HG03064 (cell line): ENCODE data around the gene IL1RN.

Experiments used
- ATAC-seq: cut with Tn5 transposase; IDR thresholded peaks from one replicate; pipeline ENCODE4 v1.9.1; 2021; ENCODE audit warnings: low read depth; ENCODE audit not compliant: unreplicated experiment

The IL1RN gene

DNA sequence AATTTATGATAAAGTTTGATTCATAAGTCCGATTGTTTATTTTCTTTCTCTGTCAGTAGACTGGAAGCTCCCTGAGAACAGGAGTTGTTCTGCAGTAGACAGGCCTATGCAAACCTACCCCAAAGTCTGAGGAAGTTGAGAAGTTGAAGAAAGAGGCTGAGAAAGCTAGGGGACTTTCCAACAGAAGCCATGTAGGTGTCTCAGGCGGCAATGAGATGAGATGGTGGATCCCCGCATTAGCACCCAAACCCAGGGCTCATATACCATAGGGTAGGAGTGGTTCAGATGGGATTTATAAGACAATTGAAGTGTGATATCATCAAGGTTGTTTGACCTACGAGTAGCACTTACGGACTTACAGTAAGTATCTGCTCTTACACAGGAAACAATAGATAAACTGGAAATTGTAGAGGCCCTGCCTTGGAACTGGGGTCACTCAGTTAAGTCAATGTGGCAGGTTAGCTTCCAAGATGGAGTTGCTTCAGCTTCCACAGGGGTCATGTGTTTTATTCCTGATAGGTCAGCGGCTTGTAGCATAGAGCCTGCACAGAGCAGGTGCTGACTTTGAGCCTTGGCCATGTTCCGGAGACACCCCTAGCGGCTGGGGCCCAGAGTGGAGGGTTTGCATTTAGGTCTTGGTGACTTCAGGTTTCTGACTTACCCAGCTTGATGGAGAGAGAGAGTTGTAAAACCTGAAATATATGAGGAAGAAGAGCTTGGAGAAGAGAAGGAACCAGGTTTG, 44.1 kb downstream of the IL1RN start:
- ATAC-seq, result no peak

DNA sequence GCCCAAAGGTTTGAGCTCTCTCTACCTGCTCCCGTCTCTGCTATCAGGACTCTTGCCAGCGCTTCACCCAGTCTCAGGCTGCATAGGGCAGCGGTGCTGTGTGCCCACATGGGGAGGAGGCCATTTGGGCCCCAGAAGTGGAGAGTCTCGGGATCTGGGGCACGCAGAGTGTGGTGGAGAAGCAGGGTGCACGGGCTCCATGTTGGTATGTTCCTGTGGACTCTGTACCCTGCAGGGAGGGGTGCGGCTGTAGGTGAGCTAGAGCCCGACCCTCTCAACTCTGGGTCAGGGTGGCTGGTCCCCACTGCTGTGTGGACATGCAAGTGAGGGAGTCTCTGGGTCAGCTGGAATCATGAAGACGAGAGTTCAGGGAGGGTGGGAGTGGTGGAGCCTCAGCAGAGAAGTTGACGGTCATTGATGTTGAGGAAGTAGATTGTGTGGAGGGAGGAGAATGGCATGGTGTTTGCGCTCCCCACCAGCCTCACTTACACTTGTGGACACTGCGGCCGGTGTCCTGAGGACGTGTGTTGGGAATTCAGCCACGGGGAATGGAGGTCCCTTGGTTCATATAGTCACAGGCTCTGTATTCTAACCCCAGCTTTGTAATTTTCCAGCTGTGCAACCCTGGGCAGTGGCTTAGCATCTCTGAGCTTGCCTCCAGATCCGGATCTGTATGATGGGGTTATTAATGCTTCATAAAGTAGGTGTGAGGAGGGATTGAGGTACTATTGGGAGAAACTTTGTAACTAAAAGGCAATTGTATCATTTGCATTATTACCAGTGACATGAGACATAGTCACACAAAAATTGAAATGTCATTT, 45.5 kb downstream of the IL1RN start:
- no peak for ATAC-seq

DNA sequence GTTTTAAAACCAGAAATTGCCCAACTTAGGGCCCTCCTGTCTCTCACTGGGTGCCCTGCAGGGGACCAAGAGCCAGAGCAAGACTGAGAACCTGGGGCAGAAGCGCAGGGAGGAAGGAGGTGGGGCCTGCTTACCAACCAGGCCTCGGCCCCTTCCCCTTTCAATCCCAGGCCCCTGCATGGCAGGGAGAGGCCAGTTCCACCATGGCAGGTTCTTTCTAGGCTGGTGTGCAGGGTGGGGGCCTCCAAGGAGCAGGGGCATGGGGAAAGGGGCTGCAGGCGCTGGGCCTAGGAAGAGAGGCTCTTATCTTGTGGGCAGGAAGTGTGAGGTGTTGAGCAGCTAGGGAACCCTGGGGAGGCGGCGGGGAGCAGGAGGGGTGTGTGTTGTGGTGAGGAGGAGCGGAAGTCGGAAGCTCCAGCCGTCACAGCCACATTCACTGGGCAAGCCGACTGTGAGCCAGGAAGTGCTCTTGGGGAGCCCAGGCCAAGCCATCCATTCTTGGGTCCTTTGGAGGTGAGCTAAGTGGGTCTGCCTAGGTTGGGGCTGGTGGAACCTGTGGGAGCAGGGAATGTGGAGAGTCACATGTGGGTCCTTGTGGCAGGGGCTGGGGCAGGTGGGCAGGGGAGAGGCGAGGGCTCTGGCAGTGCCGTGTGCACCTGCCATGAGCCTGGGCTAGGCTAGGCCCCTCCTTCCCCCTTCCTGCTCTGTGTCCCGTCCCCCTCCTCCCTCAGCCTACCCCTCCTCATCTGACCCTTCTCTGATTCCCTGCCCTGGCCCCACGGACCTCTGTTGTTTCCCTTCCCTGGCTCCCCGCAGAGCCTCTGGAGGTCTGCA, 46.4 kb downstream of the IL1RN start, which contains the start of gene PSD4:
Gene PSD4 (plus strand): TSS at position 430 of the 834 bp plus-strand sequence. CDS start 8,486 bp downstream, outside the sequence.
- peak; percentile 85 for ATAC-seq

DNA sequence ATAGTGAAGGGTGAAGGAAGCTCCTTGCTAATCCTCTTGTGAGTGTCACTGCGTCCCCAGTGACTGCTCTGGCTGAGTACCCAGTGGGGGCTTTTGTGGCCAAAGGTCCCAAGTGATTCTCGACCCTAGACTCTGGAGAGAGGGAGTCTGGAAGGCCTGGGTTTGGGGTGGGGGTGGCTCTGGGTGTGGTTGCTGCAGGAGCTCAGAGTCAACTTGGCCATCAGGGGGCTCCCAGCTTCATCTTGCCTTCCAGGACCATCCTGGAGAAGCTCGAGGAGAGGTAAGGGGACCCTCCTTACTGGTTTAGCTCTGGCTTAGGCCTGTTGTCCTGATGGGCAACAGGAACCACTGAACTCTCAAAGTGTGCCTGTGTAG, 47.0 kb downstream of the IL1RN start:
- no peak for ATAC-seq

DNA sequence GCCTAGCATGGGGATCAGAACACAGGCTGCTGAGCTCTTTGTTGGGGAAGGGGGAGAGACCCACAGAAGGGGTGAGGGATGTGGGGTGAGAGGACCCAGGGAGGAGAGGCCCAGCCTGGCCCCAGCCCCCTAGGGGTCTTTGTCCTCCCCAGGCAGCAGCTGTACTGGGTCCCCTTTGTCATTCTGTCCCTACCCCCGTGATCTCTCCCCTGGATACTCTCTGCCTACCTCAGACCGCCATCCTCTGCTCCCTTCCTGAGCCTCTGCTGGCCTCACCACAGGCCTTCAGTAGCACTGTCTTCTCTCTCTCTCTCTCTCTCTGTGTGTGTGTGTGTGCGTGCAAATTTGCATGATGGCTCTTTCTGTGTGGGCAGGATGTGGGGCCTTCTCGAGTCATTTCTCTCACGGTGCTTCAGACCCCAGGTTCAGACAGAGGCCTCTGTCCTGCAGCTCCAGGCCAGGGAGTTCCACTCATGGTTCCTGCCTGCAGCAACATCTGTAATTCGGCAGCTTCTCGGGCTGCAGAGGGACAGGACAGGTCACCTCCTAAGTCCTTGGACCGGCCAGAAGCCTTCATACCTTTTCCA, 47.7 kb downstream of the IL1RN start:
- ATAC-seq, result peak; percentile 53

DNA sequence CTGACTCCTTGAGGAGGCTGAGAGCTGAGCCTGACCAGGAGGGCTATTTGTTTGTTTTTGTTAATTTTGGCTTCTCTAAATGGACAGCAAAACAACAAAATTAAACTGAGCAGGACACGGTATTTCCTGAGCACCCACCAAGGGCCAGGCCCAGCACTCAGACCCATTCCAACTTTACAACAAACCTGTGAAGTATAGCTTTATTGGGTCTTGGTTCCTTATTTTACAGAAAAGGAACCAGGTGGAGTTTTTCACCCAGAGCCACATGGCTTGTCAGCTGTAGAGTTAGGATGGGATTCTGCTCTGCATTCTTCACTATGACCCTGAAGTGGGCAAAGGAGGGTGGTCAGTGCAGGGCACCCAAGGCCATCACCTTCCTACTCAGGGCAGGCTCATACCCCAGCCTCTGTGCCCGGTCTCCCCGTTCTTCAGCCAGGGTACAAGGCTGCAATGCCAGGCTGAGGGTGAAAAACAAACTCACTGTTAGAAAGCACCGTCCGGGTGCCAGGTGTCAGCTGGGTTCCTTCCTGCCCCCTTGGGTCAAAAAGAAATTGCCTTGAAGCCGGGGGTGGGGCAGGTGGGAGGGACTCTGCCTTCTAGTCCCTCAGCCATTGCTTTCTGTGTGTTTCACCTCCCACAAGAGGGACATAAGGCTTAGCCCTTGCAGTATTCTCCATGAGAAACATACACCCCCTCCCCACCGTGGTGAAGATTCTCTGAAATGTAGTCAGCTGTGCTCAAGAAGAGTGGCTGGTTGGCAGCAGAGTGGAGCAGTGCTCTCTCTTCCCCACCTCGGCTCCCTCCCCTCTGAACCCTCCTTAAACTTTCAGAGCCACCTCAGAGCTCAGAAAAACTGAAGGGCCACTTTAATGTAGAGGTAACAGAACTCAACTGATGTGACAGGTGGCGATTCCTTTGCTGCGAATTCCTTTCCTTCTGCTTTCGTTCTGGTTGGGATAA, 48.6 kb downstream of the IL1RN start:
- no peak for ATAC-seq

DNA sequence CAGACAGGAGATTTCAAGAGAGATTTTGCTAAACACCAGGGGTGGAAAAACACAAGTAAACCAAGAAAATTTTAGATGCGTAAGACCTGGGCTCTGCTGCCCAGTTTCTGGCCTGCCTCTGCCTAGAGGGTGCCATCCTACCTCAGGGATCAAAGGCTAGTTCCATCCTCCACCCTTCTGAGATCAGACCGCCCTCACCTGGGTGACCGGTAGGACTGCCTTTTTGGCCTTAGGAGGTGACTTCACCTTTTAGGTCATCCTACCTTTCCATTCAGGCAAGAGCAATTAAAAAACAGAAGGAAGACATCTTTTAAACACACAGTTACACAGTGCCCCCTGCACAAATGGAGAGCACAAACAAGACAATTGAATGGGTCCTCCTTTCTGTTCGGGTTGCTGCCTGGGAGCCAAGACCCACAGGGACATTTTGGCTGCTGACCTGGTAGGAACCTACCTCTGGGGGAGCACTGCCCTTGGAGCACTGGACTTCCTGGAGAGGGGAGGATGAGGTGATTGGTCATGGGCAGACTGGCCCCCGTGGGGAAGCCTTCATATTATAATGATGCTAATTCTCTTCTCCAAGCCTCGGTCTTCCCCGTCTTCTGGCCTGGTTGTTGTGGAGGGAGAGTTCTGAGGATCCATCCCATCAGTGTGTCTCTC, 49.4 kb downstream of the IL1RN start:
- ATAC-seq, result no peak

DNA sequence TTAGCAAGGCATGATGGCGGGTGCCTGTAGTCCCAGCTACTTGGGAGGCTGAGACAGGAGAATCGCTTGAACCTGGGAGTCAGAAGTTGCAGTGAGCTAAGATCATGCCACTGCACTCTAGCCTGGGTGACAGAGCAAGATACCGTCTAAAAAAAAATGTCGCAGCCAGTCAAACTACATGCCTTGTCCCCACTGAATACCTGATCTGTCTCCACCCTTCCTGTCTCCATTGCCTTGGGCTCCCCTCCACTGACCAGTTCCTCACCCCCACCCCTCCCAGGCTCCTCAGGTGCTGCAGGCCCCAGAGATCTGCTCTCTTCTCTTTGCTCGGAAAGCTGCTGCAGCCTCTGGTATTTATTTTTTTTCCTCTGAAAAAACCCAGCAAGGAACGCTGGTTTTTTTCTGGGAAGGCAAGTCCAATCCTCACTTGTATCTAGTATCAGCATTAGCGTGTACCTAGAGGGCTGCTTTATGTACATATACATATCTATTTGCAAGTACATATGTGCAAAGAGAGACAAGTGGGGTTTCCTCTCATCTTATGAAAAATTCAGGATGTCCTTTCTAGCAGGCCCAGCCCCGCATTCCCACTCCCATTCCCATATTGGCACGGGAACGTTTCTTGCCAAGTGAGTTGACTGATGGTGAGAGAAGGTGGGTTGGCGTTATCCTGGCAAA, 50.8 kb downstream of the IL1RN start:
- no peak for ATAC-seq

DNA sequence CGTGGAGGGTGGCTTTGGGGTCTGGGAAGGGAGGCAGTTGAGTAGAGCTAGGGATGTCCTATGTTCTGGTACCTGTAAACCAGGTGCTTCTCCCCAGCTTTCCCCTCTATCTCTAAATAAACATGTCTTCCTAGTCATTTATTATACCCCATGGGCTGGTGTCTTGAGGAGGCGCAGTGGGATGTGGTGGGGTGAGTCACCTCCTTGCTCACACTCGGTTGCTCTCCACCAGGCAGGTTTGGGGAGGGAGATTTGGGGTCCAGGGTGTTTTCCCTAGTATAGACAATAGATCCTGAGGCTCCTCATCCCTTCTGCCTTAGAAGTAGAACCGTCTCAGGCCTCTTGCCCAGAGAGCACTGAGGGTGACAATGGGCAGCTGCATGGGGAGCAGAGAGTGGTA, 51.5 kb downstream of the IL1RN start:
- ATAC-seq, result no peak

DNA sequence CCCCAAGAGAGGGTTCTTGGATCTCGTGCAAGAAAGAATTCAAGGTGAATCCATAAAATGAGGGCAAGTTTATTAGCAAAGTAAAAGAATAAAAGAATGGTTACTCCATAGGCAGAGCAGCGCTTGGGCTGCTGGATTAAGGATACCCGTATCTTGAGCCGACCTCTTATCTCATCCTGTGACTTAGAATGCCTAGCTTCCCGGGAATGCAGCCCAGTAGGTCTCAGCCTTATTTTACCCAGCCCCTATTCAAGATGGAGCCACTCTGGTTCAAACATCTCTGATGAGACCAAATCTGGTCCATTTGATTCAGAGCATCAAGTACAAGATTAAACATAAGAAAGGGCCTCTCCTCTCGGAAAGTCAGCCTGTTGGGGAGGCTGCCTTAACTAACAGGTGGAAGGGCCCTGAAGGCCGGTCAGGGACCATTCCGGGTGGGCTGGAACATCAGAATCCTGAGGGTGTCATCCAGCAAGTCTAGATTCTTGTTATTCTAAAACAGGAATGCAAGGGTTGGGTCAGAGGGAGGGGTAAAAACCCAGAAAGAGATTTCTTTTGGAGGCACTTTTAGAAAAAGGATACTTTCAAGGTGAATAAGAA, 52.1 kb downstream of the IL1RN start:
- no peak for ATAC-seq

DNA sequence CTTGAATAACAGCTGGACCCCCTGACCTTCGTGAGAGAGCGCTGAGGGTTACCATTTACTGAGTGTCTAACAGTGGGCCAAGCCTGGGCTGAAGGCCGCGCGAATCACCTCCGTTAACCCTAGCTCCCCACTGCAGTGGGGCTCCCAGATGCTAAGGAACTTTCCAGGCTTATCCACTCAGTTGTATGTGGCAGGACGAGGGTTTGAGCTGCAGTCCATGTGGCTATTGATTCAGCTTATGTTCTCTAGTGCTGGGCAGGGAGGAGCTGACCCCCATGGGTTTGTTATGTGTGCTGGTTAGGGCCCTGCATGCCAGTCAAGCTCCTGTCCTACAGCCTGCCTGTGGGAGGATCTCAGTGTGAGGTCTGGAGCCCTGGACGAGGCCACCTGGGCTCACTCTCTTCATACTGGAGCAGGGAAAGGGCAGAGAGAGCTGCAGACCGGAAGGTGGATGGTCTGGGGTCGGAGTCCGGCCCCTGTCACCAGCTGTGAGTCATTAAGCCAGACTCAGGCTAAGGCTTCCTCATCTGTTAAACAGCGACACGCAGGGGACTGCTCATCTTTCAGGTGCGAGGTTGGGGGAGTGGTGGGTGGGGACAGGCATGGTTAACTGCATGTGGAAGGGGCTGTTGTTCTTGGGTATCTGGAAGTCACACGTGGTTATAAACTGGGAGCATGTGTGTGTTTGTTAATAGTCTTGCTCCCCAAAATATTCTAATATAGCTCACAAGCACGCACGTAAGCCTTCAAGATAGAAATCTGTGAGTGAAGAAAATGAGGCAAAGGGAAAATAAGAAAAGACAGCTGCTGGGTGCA, 52.9 kb downstream of the IL1RN start:
- ATAC-seq, result no peak

DNA sequence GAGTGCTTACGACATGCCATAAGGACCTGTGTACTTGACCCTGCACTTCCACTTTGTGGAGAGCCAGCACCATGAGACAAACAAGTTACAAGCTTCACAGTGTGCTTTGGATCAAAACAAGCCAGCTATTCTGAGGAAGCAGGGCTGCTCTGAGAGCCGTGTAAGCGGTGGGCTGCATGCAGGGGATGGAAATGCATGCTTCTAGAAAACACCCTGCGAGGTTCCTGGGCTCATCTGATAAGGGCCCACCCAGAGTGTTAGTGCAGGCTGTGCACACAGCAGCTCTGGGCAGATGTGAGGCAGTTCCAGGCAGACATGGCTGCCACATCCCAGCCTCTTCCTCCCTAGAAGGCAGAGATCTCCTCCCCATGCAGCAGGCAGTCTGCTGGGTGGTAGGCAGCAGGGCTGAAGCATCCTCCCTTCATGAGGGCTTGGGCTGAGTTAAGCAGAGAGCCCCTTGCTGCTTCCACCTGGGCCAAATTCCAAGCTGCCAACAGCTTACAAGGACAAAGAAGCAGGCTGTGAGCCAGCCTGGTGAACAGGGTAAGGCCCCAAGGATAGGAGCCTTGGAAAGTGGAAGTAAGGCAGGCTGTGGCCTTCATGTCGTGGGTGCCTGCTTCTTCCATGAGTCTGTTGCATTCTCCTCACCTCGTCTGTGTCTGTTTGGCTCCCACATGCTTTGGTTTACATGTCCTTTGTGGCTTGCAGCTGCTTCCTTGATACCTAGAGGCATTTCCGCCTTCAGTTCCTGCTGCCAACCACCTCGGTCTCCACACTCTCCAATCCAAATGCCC, 54.1 kb downstream of the IL1RN start:
- no peak for ATAC-seq

DNA sequence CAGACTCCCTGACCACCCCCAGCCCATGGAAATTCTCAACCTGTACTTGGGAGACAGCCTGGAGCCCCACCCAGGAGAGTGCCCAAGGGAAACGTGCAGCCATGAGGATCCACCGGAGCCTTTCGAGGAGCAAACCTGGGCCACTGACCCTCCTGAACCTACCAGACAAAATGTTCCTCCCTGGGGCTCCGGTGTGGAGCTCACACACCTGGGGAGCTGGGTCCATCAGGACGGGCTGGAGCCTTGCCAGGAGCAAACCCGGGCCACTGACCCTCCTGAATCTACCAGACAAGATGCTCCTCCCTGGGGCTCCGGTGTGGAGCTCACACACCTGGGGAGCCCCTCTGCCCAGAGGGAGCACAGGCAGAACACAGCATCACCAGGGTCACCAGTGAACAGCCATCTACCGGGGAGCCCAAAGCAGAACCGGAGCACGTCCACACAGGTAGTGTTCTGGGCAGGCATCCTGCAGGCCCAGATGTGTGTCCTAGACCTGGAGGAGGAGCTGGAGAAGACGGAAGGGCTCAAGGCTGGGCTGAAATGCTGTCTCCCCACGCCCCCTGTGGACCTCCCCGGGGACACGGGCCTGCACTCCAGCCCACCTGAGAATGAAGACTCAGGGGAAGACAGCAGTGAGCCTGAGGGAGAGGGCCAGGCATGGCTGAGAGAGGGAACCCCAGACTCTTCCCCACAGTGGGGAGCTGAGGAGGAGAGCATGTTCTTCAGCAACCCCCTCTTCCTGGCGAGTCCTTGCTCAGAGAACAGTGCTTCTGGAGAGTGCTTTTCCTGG, 55.3 kb downstream of the IL1RN start:
- ATAC-seq, result no peak

DNA sequence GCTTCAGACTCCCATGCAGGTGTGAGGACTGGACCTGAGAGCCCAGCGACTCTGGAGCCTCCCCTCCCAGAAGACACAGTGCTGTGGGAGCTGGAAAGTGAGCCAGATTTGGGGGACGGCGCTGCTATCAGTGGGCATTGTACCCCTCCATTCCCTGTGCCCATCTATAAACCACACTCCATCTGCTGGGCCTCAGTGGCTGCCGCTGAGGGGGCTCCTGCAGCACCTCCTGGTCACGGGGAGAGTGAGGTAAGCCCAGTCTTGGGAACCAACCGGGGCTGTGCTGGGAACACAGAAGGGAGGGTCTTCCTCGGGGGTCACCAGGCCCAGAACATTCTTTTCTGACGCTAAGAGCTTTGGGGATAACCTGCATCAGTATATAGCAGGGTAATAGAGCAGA, 55.9 kb downstream of the IL1RN start:
- no peak for ATAC-seq
